Measurements from ENCODE around the gene KRT8.
"Not testable (repeated sequence)": the region's sequence is repeated elsewhere in the genome, so short reads cannot be mapped to it uniquely, and the experiment has no call there.

KRT8 gene

GRCh38 chr12:52873832-52874572 is 30.9 kb downstream of the KRT8 start:
- peak; percentile 94 for DNase-seq

- DNase-seq = no peak
Observed at GRCh38 chr12:52873513-52873831, 31.4 kb downstream of the KRT8 start.

GRCh38 chr12:52872644-52873389 is 32.1 kb downstream of the KRT8 start:
- DNase-seq = no peak

GRCh38 chr12:52871291-52872039 is 33.4 kb downstream of the KRT8 start:
- DNase-seq = peak; percentile 79

GRCh38 chr12:52870361-52871290 is 34.2 kb downstream of the KRT8 start:
- DNase-seq = peak; percentile 94

- no peak for DNase-seq
Observed at GRCh38 chr12:52867642-52868041, 37.2 kb downstream of the KRT8 start.

GRCh38 chr12:52867152-52867551 is 37.7 kb downstream of the KRT8 start:
- DNase-seq = no peak

GRCh38 chr12:52865090-52865944 is 39.6 kb downstream of the KRT8 start:
- DNase-seq = peak; percentile 90

- DNase-seq = no peak
Observed at GRCh38 chr12:52862023-52862422, 42.9 kb downstream of the KRT8 start.

GRCh38 chr12:52861511-52861910 is 43.4 kb downstream of the KRT8 start:
- DNase-seq = no peak

GRCh38 chr12:52860102-52860823 is 44.6 kb downstream of the KRT8 start:
- no peak for DNase-seq

GRCh38 chr12:52857500-52857899 is 47.4 kb downstream of the KRT8 start:
- DNase-seq = no peak

GRCh38 chr12:52856787-52857186 is 48.1 kb downstream of the KRT8 start:
- DNase-seq = no peak

- not testable (repeated sequence) for DNase-seq
Observed at GRCh38 chr12:52856077-52856476, 48.8 kb downstream of the KRT8 start.

- no peak for DNase-seq
Observed at GRCh38 chr12:52851787-52852186, 53.1 kb downstream of the KRT8 start.

GRCh38 chr12:52850681-52851080 is 54.2 kb downstream of the KRT8 start:
- DNase-seq = no peak

- no peak for DNase-seq
Observed at GRCh38 chr12:52849511-52849910, 55.4 kb downstream of the KRT8 start.

- no peak for DNase-seq
Observed at GRCh38 chr12:52848661-52849255, 56.1 kb downstream of the KRT8 start, which contains the start of gene KRT78. Gene KRT78 (minus strand): TSS chr12:52848994. CDS start chr12:52848930, 64 bp downstream.

GRCh38 chr12:52847335-52848102 is 57.4 kb downstream of the KRT8 start:
- DNase-seq = no peak
